ENCODE data around the gene NOP10.

Gene NOP10

DNA sequence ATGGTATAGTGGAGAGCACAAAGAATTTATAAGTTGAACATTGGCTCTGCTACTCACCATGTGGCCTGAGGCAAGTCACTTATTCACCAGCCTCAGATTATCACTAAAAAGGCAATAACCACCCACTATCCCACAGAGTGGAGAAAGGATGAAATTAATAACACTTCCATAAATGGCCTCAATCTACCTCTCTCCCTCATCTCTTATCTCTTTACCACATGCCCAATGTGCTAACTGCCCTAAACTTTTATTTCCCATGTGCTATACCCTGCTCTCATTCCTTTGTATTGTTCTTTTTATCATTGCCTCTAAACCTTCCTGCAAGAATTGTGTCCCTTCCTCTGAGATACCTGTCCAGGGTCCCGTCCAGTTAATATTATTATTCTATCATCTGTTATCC is 31.4 kb downstream of the NOP10 start:
- Histone ChIP-seq H3K9me3 (ENCODE audit: insufficient read depth, low read depth, low read length) (no peaks in the 10 kb centered on the region), H3F3A (ENCODE audit: low read depth) (no peaks in the 10 kb centered on the region; the same call in 1 of the 2 replicates), H3K9ac (ENCODE audit: low read depth, low read length, poor library complexity, severe bottlenecking) (no peak overlapping the region), H3K4me2 (ENCODE audit: low read depth, low read length, poor library complexity, severe bottlenecking) (peak overlapping the region; percentile 30), H3K79me2 (ENCODE audit: insufficient read depth, low read length) (peaks cover 96% of the 10 kb centered on the region), H3K9me2 (replicated peaks; ENCODE audit: low read depth, low read length) (no peaks in the 10 kb centered on the region), H3K4me1 (ENCODE audit: insufficient read depth, low read length, poor library complexity, severe bottlenecking) (peaks cover 47% of the 10 kb centered on the region), H3K4me3 (ENCODE audit: low read length, poor library complexity, severe bottlenecking) (peak overlapping the region; percentile 25), H3K27me3 (ENCODE audit: insufficient read depth, low read length, poor library complexity, severe bottlenecking) (no peaks in the 10 kb centered on the region), H4K20me1 (ENCODE audit: insufficient read depth, low read length, poor library complexity, severe bottlenecking) (peaks cover 26% of the 10 kb centered on the region), H3K36me3 (ENCODE audit: insufficient read depth, low read length) (peaks cover 24% of the 10 kb centered on the region), H2AFZ (ENCODE audit: low read length) (no peak overlapping the region)
- TF ChIP-seq EZH2phosphoT487 (IDR thresholded peaks at IDR 0.05; ENCODE audit: borderline replicate concordance) = no peak
- no peak for TF ChIP-seq CTCF (conservative IDR thresholded peaks at IDR 0.05; ENCODE audit: low read length)

- peaks cover 4% of the 10 kb centered on the region for H3K4me1 ChIP-seq (ENCODE audit: insufficient read depth, low read length, poor library complexity, severe bottlenecking)
- no peak overlapping the region for H3K4me3 ChIP-seq (ENCODE audit: low read length, poor library complexity, severe bottlenecking)
- TF ChIP-seq CTCF (conservative IDR thresholded peaks at IDR 0.05; ENCODE audit: low read length) (no peak), EZH2phosphoT487 (IDR thresholded peaks at IDR 0.05; ENCODE audit: borderline replicate concordance) (no peak)
- no peaks in the 10 kb centered on the region; the same call in 1 of the 2 replicates for H3F3A ChIP-seq (ENCODE audit: low read depth)
- no peaks in the 10 kb centered on the region for H3K9me2 ChIP-seq (replicated peaks; ENCODE audit: low read depth, low read length)
- H3K9ac ChIP-seq (ENCODE audit: low read depth, low read length, poor library complexity, severe bottlenecking) = no peak overlapping the region
- no peaks in the 10 kb centered on the region for H3K27me3 ChIP-seq (ENCODE audit: insufficient read depth, low read length, poor library complexity, severe bottlenecking)
- H3K9me3 ChIP-seq (ENCODE audit: insufficient read depth, low read depth, low read length) = no peaks in the 10 kb centered on the region
- no peak overlapping the region for H3K4me2 ChIP-seq (ENCODE audit: low read depth, low read length, poor library complexity, severe bottlenecking)
- H3K79me2 ChIP-seq (ENCODE audit: insufficient read depth, low read length) = peaks cover 95% of the 10 kb centered on the region
- H3K36me3 ChIP-seq (ENCODE audit: insufficient read depth, low read length) = peaks cover 29% of the 10 kb centered on the region; the same call in 1 of the 2 replicates
- H4K20me1 ChIP-seq (ENCODE audit: insufficient read depth, low read length, poor library complexity, severe bottlenecking) = peaks cover 29% of the 10 kb centered on the region
- H2AFZ ChIP-seq (ENCODE audit: low read length) = no peak overlapping the region
Observed at GRCh38 chr15:34304613-34305012, 38.3 kb downstream of the NOP10 start.

- Histone ChIP-seq H3K9ac (ENCODE audit: low read depth, low read length, poor library complexity, severe bottlenecking) (no peak overlapping the region), H3K36me3 (ENCODE audit: insufficient read depth, low read length) (peaks cover 23% of the 10 kb centered on the region; the same call in 1 of the 2 replicates), H3K4me3 (ENCODE audit: low read length, poor library complexity, severe bottlenecking) (no peak overlapping the region), H4K20me1 (ENCODE audit: insufficient read depth, low read length, poor library complexity, severe bottlenecking) (peaks cover 49% of the 10 kb centered on the region), H3K4me2 (ENCODE audit: low read depth, low read length, poor library complexity, severe bottlenecking) (no peak overlapping the region), H3K79me2 (ENCODE audit: insufficient read depth, low read length) (peaks cover 96% of the 10 kb centered on the region), H3K4me1 (ENCODE audit: insufficient read depth, low read length, poor library complexity, severe bottlenecking) (peaks cover 23% of the 10 kb centered on the region), H3K27me3 (ENCODE audit: insufficient read depth, low read length, poor library complexity, severe bottlenecking) (no peaks in the 10 kb centered on the region), H3F3A (ENCODE audit: low read depth) (no peaks in the 10 kb centered on the region), H3K9me3 (ENCODE audit: insufficient read depth, low read depth, low read length) (no peaks in the 10 kb centered on the region), H2AFZ (ENCODE audit: low read length) (no peak overlapping the region), H3K9me2 (replicated peaks; ENCODE audit: low read depth, low read length) (no peaks in the 10 kb centered on the region)
- TF ChIP-seq EZH2phosphoT487 (IDR thresholded peaks at IDR 0.05; ENCODE audit: borderline replicate concordance) (no peak), CTCF (conservative IDR thresholded peaks at IDR 0.05; ENCODE audit: low read length) (no peak)
Observed at GRCh38 chr15:34301058-34301457, 41.9 kb downstream of the NOP10 start.
